HCT116 (cell line): ENCODE measurements around the gene STBD1. TPM values are rescaled to one million over a fixed set of nuclear protein-coding genes. Genes with fewer than 3 reads are reported as not detected.

Experiments
- ATAC-seq: fragments of 200-7000 bp; cut with Tn5 transposase; 2 replicates; pipeline ENCODE4 v1.9.1; 2020; ENCODE audit warnings: mild to moderate bottlenecking, moderate library complexity
- BruUV-seq: library from RNA; stranded (reverse); fragments of 400-500 nt; replicated peaks from 2 replicates; lab custom pipeline; 2021; lab: Mats Ljungman, UMichigan
- CTCF ChIA-PET: fragments of 300-600 bp; sonication (Branson Sonifier 250); formaldehyde crosslinking; loops from one replicate; lab custom pipeline; 2021; ENCODE audit warnings: antibody characterized with exemption; lab: Charles Lee
- POLR2A ChIA-PET: fragments of 300-600, 350-600 bp; sonication (Branson Sonifier 250); formaldehyde crosslinking; loops from one replicate; lab custom pipeline; 2021; ENCODE audit warnings: antibody characterized with exemption; lab: Charles Lee
- RAD21 ChIA-PET, 2 experiments: fragments of 300-600 bp; sonication (Branson Sonifier 250); formaldehyde crosslinking; loops; one replicate each; lab custom pipeline; 2023; ENCODE audit warnings: low total read pairs in 2 of 2; ENCODE audit not compliant: uncharacterized antibody in 2 of 2, unreplicated experiment in 2 of 2, low non-redundant PET in 1 of 2; lab: Charles Lee
- DNase-seq: peaks from one replicate; pipeline ENCODE4 v3.0.0-alpha.2; 2010; ENCODE audit warnings: low read depth, low spot score
- H2AFZ ChIP-seq: fragments of 200-600 bp; shearing (Covaris generic), sonication (generic); 2 replicates; pipeline ENCODE4 v1.6.1; 2017; ENCODE audit warnings: low read depth, mixed run types, mixed read lengths, antibody characterized with exemption, low read length; ENCODE audit not compliant: poor library complexity, severe bottlenecking
- H3K27ac ChIP-seq: 2 replicates; pipeline ENCODE4 v1.5.1; 2012; ENCODE audit warnings: low read depth, low read length
- H3K27me3 ChIP-seq: fragments of 200-600 bp; sonication (generic); 2 replicates; pipeline ENCODE4 v1.6.1; 2016; ENCODE audit warnings: mixed run types, low read length, mixed read lengths; ENCODE audit not compliant: insufficient read depth
- H3K36me3 ChIP-seq, 2 experiments: fragments of 200-500 bp in 1 of 2; fragments of 200-600 bp in 1 of 2; sonication (Bioruptor generic) in 1 of 2; sonication (generic) in 1 of 2; 2 replicates each; pipeline versions ENCODE4 v1.5.1 to v1.6.1; 2014 to 2016; ENCODE audit warnings: low read length in 2 of 2, inconsistent platforms in 1 of 2, mixed read lengths in 1 of 2, mixed run types in 1 of 2; ENCODE audit not compliant: insufficient read depth in 2 of 2, control insufficient read depth in 1 of 2
- H3K4me1 ChIP-seq, 2 experiments: fragments of 200-600 bp in 1 of 2; sonication (generic) in 1 of 2; 2 replicates each; pipeline versions ENCODE4 v1.5.1 to v1.6.1; 2012 to 2017; ENCODE audit warnings: low read length in 2 of 2, inconsistent platforms in 1 of 2, mild to moderate bottlenecking in 1 of 2, mixed read lengths in 1 of 2, mixed run types in 1 of 2, moderate library complexity in 1 of 2; ENCODE audit not compliant: insufficient read depth in 2 of 2, control insufficient read depth in 1 of 2
- H3K4me2 ChIP-seq: fragments of 200-600 bp; sonication (generic); 2 replicates; pipeline ENCODE4 v1.6.1; 2017; ENCODE audit warnings: mixed run types, low read length, mixed read lengths
- H3K4me3 ChIP-seq, 2 experiments: fragments of 200-600 bp in 1 of 2; sonication (generic) in 1 of 2; replicated peaks in 1 of 2; 2 replicates each; pipeline ENCODE4 v1.5.1; 2011 to 2016; ENCODE audit warnings: low read length in 2 of 2, control low read depth in 1 of 2, low read depth in 1 of 2, mild to moderate bottlenecking in 1 of 2, mixed read lengths in 1 of 2, mixed run types in 1 of 2
- H3K79me2 ChIP-seq: fragments of 200-600 bp; sonication (generic); 2 replicates; pipeline ENCODE4 v1.6.1; 2017; ENCODE audit warnings: mild to moderate bottlenecking, mixed run types, low read length, moderate library complexity, mixed read lengths; ENCODE audit not compliant: insufficient read depth
- H3K9ac ChIP-seq: fragments of 200-600 bp; sonication (generic); 2 replicates; pipeline ENCODE4 v1.6.1; 2016; ENCODE audit warnings: low read length, mixed read lengths
- H3K9me2 ChIP-seq: fragments of 200-600 bp; sonication (generic), shearing (Covaris generic); 2 replicates; pipeline ENCODE4 v1.6.1; 2017; ENCODE audit warnings: mixed run types, mild to moderate bottlenecking, moderate library complexity; ENCODE audit not compliant: insufficient read depth
- H3K9me3 ChIP-seq, 2 experiments: fragments of 200-500 bp in 1 of 2; fragments of 200-600 bp in 1 of 2; sonication (Bioruptor generic) in 1 of 2; sonication (generic) in 1 of 2; 2 replicates each; pipeline ENCODE4 v1.6.1; 2014 to 2017; ENCODE audit warnings: low read length in 2 of 2, mixed read lengths in 2 of 2, inconsistent platforms in 1 of 2, low read depth in 1 of 2, mild to moderate bottlenecking in 1 of 2, mixed run types in 1 of 2, moderate library complexity in 1 of 2; ENCODE audit not compliant: control insufficient read depth in 1 of 2, insufficient read depth in 1 of 2
- H4K20me1 ChIP-seq: fragments of 200-600 bp; sonication (generic), shearing (Covaris generic); 2 replicates; pipeline ENCODE4 v1.6.1; 2017; ENCODE audit warnings: mixed run types, mild to moderate bottlenecking, moderate library complexity; ENCODE audit not compliant: insufficient read depth
- EZH2 ChIP-seq: fragments of 200-600 bp; sonication (generic); IDR thresholded peaks from 2 replicates; pipeline ENCODE4 v1.6.1; 2017; ENCODE audit warnings: antibody characterized with exemption, mixed run types
- JUND ChIP-seq: IDR thresholded peaks from 2 replicates; pipeline ENCODE4 v1.6.1; 2012
- ZNF274 ChIP-seq: fragments of 200-500 bp; sonication (Bioruptor generic); IDR thresholded peaks from 2 replicates; pipeline ENCODE4 v1.6.1; 2014; ENCODE audit warnings: mild to moderate bottlenecking, low read depth, low read length, inconsistent platforms
- intact Hi-C: fragments of 100-400 bp; cut with micrococcal nuclease; formaldehyde crosslinking; loops from 2 replicates; pipeline ENCODE4 v1.10.0; 2022
- total RNA-seq: library from RNA; stranded (reverse); gene quantifications from one replicate; pipeline ENCODE4 v1.2.1, GENCODE V29; 2021; ENCODE audit not compliant: unreplicated experiment
- TF ChIP-seq, protein P1 (sequence below): IDR thresholded peaks from 2 replicates; pipeline ENCODE4 v1.6.1; 2011; ENCODE audit warnings: mild to moderate bottlenecking, low read length, moderate library complexity; ENCODE audit not compliant: insufficient replicate concordance; ENCODE audit errors: extremely low read depth
- TF ChIP-seq, protein P2 (sequence below), 3 experiments: fragments of 200-600 bp in 1 of 3; sonication (generic) in 1 of 3; IDR thresholded peaks in 2 of 3; conservative IDR thresholded peaks in 1 of 3; 2 replicates each; pipeline ENCODE4 v1.5.1; 2012 to 2017; ENCODE audit warnings: low read depth in 2 of 3, low read length in 2 of 3, antibody characterized with exemption in 1 of 3, borderline replicate concordance in 1 of 3, control low read depth in 1 of 3, mild to moderate bottlenecking in 1 of 3, mixed read lengths in 1 of 3, mixed run types in 1 of 3, moderate library complexity in 1 of 3; ENCODE audit not compliant: insufficient read depth in 1 of 3

STBD1 gene
- total RNA-seq, 1 experiment from 2014 or later: 5.6 TPM

DNA sequence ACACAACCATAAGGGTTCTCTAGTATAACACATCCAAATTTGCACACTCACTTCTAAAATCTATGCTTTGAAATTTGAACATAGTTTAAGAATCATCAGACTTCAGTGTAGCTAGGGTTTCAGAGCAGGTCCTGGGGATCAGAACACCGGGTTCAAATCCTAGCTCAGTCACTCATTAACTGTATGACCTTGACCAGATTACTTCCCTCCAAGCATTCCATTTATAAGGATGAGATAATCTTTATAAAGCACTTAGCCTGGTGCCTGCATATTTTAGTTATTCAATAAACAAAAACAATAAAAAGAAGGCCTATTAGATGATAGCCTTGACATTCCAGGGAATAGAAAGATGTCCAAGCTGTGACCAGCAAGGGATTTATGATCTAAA, 4.8 kb upstream of the STBD1 start:
- peak overlapping the region; percentile 60 for H3K4me2 ChIP-seq
- H3K4me1 ChIP-seq: peaks cover 19 to 37% of the 10 kb centered on the region in 2 experiments
- no peaks in the 10 kb centered on the region for H3K36me3 ChIP-seq
- H2AFZ ChIP-seq: no peak overlapping the region
- ChIA-PET CTCF (no interaction called here), RAD21 (interaction anchor here in 1 of 2 experiments (1.1 kb wide), 1 partner anchor 76 kb away, joined by 3 read pairs; no protein-coding TSS in a partner anchor), POLR2A (no interaction called here)
- H4K20me1 ChIP-seq: no peaks in the 10 kb centered on the region
- no peaks in the 10 kb centered on the region for H3K9me2 ChIP-seq
- no peaks in the 10 kb centered on the region for H3K27me3 ChIP-seq
- H3K27ac ChIP-seq: peak overlapping the region; percentile 16; the same call in 1 of the 2 replicates
- no peak overlapping the region for H3K4me3 ChIP-seq
- no TSS peak for BruUV-seq
- ATAC-seq: no peak
- TF ChIP-seq JUND (no peak), ZNF274 (no peak), EZH2 (no peak)
- TF ChIP-seq, protein P1, sequence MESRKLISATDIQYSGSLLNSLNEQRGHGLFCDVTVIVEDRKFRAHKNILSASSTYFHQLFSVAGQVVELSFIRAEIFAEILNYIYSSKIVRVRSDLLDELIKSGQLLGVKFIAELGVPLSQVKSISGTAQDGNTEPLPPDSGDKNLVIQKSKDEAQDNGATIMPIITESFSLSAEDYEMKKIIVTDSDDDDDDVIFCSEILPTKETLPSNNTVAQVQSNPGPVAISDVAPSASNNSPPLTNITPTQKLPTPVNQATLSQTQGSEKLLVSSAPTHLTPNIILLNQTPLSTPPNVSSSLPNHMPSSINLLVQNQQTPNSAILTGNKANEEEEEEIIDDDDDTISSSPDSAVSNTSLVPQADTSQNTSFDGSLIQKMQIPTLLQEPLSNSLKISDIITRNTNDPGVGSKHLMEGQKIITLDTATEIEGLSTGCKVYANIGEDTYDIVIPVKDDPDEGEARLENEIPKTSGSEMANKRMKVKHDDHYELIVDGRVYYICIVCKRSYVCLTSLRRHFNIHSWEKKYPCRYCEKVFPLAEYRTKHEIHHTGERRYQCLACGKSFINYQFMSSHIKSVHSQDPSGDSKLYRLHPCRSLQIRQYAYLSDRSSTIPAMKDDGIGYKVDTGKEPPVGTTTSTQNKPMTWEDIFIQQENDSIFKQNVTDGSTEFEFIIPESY: no peak
- TF ChIP-seq, protein P2, sequence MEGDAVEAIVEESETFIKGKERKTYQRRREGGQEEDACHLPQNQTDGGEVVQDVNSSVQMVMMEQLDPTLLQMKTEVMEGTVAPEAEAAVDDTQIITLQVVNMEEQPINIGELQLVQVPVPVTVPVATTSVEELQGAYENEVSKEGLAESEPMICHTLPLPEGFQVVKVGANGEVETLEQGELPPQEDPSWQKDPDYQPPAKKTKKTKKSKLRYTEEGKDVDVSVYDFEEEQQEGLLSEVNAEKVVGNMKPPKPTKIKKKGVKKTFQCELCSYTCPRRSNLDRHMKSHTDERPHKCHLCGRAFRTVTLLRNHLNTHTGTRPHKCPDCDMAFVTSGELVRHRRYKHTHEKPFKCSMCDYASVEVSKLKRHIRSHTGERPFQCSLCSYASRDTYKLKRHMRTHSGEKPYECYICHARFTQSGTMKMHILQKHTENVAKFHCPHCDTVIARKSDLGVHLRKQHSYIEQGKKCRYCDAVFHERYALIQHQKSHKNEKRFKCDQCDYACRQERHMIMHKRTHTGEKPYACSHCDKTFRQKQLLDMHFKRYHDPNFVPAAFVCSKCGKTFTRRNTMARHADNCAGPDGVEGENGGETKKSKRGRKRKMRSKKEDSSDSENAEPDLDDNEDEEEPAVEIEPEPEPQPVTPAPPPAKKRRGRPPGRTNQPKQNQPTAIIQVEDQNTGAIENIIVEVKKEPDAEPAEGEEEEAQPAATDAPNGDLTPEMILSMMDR (IDR thresholded peaks at IDR 0.05 in 2 of 3, conservative IDR thresholded peaks at IDR 0.05 in 1 of 3; ENCODE audit: borderline replicate concordance in 1 of 3, insufficient read depth in 1 of 3, low read depth in 2 of 3, low read length in 2 of 3): no peak
- peaks cover 16% of the 10 kb centered on the region; the same call in 1 of the 2 replicates for H3K79me2 ChIP-seq
- peaks cover 0 to 13% of the 10 kb centered on the region in 2 experiments; a peak in 2 of 4 replicates for H3K9me3 ChIP-seq
- peak overlapping the region; percentile 35; the same call in 1 of the 2 replicates for H3K9ac ChIP-seq
- intact Hi-C loops: loop anchor here (2.0 kb wide), 1 partner anchor 65 kb away; no protein-coding TSS in a partner anchor
- DNase-seq: no peak
